Measurements from ENCODE around the gene ZNF777.
A peak's percentile ranks its signal among the peaks of the same experiment; 100 is the strongest.
"Not testable (repeated sequence)": the region's sequence is repeated elsewhere in the genome, so short reads cannot be mapped to it uniquely, and the experiment has no call there.

Gene ZNF777

GRCh38 chr7:149456506-149457421 lies 4.1 kb downstream of the ZNF777 start:
- in situ Hi-C loops (cut with HindIII; ENCODE audit: low pct_ligation_motif_present, low pct_unique_long_range_greater_than_20kb, low sequenced_read_pairs) = no loop called here

GRCh38 chr7:149455175-149455950 lies 5.5 kb downstream of the ZNF777 start:
- no peak for DNase-seq

More at GRCh38 chr7:149456506-149457421, 4.1 kb downstream of the ZNF777 start:
- DNase-seq = peak; percentile 54

GRCh38 chr7:149454750-149455149 lies 6.1 kb downstream of the ZNF777 start:
- in situ Hi-C loops (cut with HindIII; ENCODE audit: low pct_ligation_motif_present, low pct_unique_long_range_greater_than_20kb, low sequenced_read_pairs) = no loop called here
- no peak for DNase-seq

More at GRCh38 chr7:149455175-149455950, 5.5 kb downstream of the ZNF777 start:
- in situ Hi-C loops (cut with HindIII; ENCODE audit: low pct_ligation_motif_present, low pct_unique_long_range_greater_than_20kb, low sequenced_read_pairs) = no loop called here

- in situ Hi-C loops (cut with HindIII; ENCODE audit: low pct_ligation_motif_present, low pct_unique_long_range_greater_than_20kb, low sequenced_read_pairs) = no loop called here
- DNase-seq = no peak
Observed at GRCh38 chr7:149454006-149454405, 6.9 kb downstream of the ZNF777 start.

- no peak for DNase-seq
- in situ Hi-C loops (cut with HindIII; ENCODE audit: low pct_ligation_motif_present, low pct_unique_long_range_greater_than_20kb, low sequenced_read_pairs) = no loop called here
Observed at GRCh38 chr7:149450821-149451220, 10.0 kb downstream of the ZNF777 start.

- in situ Hi-C loops (cut with HindIII; ENCODE audit: low pct_ligation_motif_present, low pct_unique_long_range_greater_than_20kb, low sequenced_read_pairs) = no loop called here
- no peak for DNase-seq
Observed at GRCh38 chr7:149449897-149450296, 11.0 kb downstream of the ZNF777 start.

GRCh38 chr7:149448961-149449360 lies 11.9 kb downstream of the ZNF777 start:
- in situ Hi-C loops (cut with HindIII; ENCODE audit: low pct_ligation_motif_present, low pct_unique_long_range_greater_than_20kb, low sequenced_read_pairs) = no loop called here
- no peak for DNase-seq

- in situ Hi-C loops (cut with HindIII; ENCODE audit: low pct_ligation_motif_present, low pct_unique_long_range_greater_than_20kb, low sequenced_read_pairs); DNase-seq: not testable (repeated sequence)
Observed at GRCh38 chr7:149446026-149446425, 14.8 kb downstream of the ZNF777 start.

GRCh38 chr7:149444287-149444686 lies 16.6 kb downstream of the ZNF777 start:
- no peak for DNase-seq
- in situ Hi-C loops (cut with HindIII; ENCODE audit: low pct_ligation_motif_present, low pct_unique_long_range_greater_than_20kb, low sequenced_read_pairs) = no loop called here

- in situ Hi-C loops (cut with HindIII; ENCODE audit: low pct_ligation_motif_present, low pct_unique_long_range_greater_than_20kb, low sequenced_read_pairs) = no loop called here
- no peak for DNase-seq
Observed at GRCh38 chr7:149443523-149443922, 17.3 kb downstream of the ZNF777 start.

- in situ Hi-C loops (cut with HindIII; ENCODE audit: low pct_ligation_motif_present, low pct_unique_long_range_greater_than_20kb, low sequenced_read_pairs) = no loop called here
- no peak for DNase-seq
Observed at GRCh38 chr7:149442924-149443323, 17.9 kb downstream of the ZNF777 start.

- in situ Hi-C loops (cut with HindIII; ENCODE audit: low pct_ligation_motif_present, low pct_unique_long_range_greater_than_20kb, low sequenced_read_pairs) = no loop called here
- no peak for DNase-seq
Observed at GRCh38 chr7:149440222-149440621, 20.6 kb downstream of the ZNF777 start.

GRCh38 chr7:149436358-149436757 lies 24.5 kb downstream of the ZNF777 start:
- in situ Hi-C loops (cut with HindIII; ENCODE audit: low pct_ligation_motif_present, low pct_unique_long_range_greater_than_20kb, low sequenced_read_pairs) = no loop called here
- DNase-seq = no peak

- in situ Hi-C loops (cut with HindIII; ENCODE audit: low pct_ligation_motif_present, low pct_unique_long_range_greater_than_20kb, low sequenced_read_pairs) = no loop called here
- no peak for DNase-seq
Observed at GRCh38 chr7:149433124-149433523, 27.7 kb downstream of the ZNF777 start.

- DNase-seq = no peak
- in situ Hi-C loops (cut with HindIII; ENCODE audit: low pct_ligation_motif_present, low pct_unique_long_range_greater_than_20kb, low sequenced_read_pairs) = no loop called here
Observed at GRCh38 chr7:149432121-149432691, 28.7 kb downstream of the ZNF777 start.

- in situ Hi-C loops (cut with HindIII; ENCODE audit: low pct_ligation_motif_present, low pct_unique_long_range_greater_than_20kb, low sequenced_read_pairs) = no loop called here
- DNase-seq = no peak
Observed at GRCh38 chr7:149431486-149432120, 29.3 kb downstream of the ZNF777 start.

GRCh38 chr7:149430192-149430591 lies 30.7 kb downstream of the ZNF777 start:
- in situ Hi-C loops (cut with HindIII; ENCODE audit: low pct_ligation_motif_present, low pct_unique_long_range_greater_than_20kb, low sequenced_read_pairs) = no loop called here
- DNase-seq = no peak

- in situ Hi-C loops (cut with HindIII; ENCODE audit: low pct_ligation_motif_present, low pct_unique_long_range_greater_than_20kb, low sequenced_read_pairs) = no loop called here
Observed at GRCh38 chr7:149427893-149428292, 33.0 kb downstream of the ZNF777 start.

More at GRCh38 chr7:149427893-149428292, 33.0 kb downstream of the ZNF777 start:
- DNase-seq = no peak
